Caki2 (cell line): ENCODE measurements around the gene RAPGEF2. TPM values are rescaled to one million over a fixed set of nuclear protein-coding genes. Genes with fewer than 3 reads are reported as not detected.
"Not testable (repeated sequence)": the region's sequence is repeated elsewhere in the genome, so short reads cannot be mapped to it uniquely, and the experiment has no call there.

Experiments
- DNase-seq: peaks from one replicate; pipeline ENCODE4 v3.0.0-alpha.2; 2015; ENCODE audit warnings: low read depth
- in situ Hi-C: cut with HindIII; loops from 2 replicates; pipeline ENCODE4 v1.10.0; 2016; ENCODE audit warnings: low sequenced_read_pairs, low pct_unique_long_range_greater_than_20kb, mixed read lengths
- total RNA-seq: library from RNA; depleted of rRNA; stranded (reverse); fragments of >200 nt; shearing (Covaris generic); gene quantifications from 2 replicates; pipeline ENCODE4 v1.2.3, GENCODE V29; 2014; ENCODE audit warnings: low replicate concordance

Gene RAPGEF2
- total RNA-seq, 1 experiment from 2014 or later: 4.6 TPM

GRCh38 chr4:159175085-159175988 is 72.5 kb downstream of the RAPGEF2 start:
- in situ Hi-C loops: no loop called here
- peak; percentile 83 for DNase-seq

GRCh38 chr4:159175989-159176375 is 73.1 kb downstream of the RAPGEF2 start:
- in situ Hi-C loops: no loop called here
- no peak for DNase-seq

GRCh38 chr4:159177265-159178150 is 74.6 kb downstream of the RAPGEF2 start:
- in situ Hi-C loops: no loop called here
- no peak for DNase-seq

GRCh38 chr4:159178151-159178546 is 75.3 kb downstream of the RAPGEF2 start:
- in situ Hi-C loops: no loop called here
- DNase-seq: no peak

GRCh38 chr4:159178979-159179969 is 76.4 kb downstream of the RAPGEF2 start:
- in situ Hi-C loops: no loop called here

GRCh38 chr4:159183885-159184605 is 81.2 kb downstream of the RAPGEF2 start:
- DNase-seq, in situ Hi-C loops: not testable (repeated sequence)

More at GRCh38 chr4:159178979-159179969, 76.4 kb downstream of the RAPGEF2 start:
- no peak for DNase-seq

- in situ Hi-C loops: no loop called here
- no peak for DNase-seq
These were observed 82.7 kb downstream of the RAPGEF2 start for GRCh38 chr4:159185591-159186023.

GRCh38 chr4:159188646-159189045 is 85.8 kb downstream of the RAPGEF2 start:
- in situ Hi-C loops: no loop called here
- DNase-seq: no peak

GRCh38 chr4:159190651-159191050 is 87.8 kb downstream of the RAPGEF2 start:
- in situ Hi-C loops: no loop called here
- no peak for DNase-seq

GRCh38 chr4:159191989-159192388 is 89.1 kb downstream of the RAPGEF2 start:
- DNase-seq: peak; percentile 33
- in situ Hi-C loops: no loop called here

GRCh38 chr4:159193046-159193620 is 90.3 kb downstream of the RAPGEF2 start:
- in situ Hi-C loops: no loop called here
- DNase-seq: no peak

GRCh38 chr4:159195361-159195769 is 92.5 kb downstream of the RAPGEF2 start:
- in situ Hi-C loops: no loop called here
- no peak for DNase-seq

GRCh38 chr4:159197260-159197884 is 94.5 kb downstream of the RAPGEF2 start:
- DNase-seq: no peak
- in situ Hi-C loops: no loop called here

GRCh38 chr4:159197885-159198269 is 95.0 kb downstream of the RAPGEF2 start:
- in situ Hi-C loops: no loop called here
- no peak for DNase-seq

- DNase-seq: no peak
- in situ Hi-C loops: no loop called here
These were observed 96.9 kb downstream of the RAPGEF2 start for GRCh38 chr4:159199826-159200225.

- DNase-seq: no peak
- in situ Hi-C loops: no loop called here
These were observed 98.3 kb downstream of the RAPGEF2 start for GRCh38 chr4:159201168-159201567.

- in situ Hi-C loops: no loop called here
These were observed 101.7 kb downstream of the RAPGEF2 start for GRCh38 chr4:159204566-159204965.

More at GRCh38 chr4:159204566-159204965, 101.7 kb downstream of the RAPGEF2 start:
- no peak for DNase-seq
